Glomerular visceral epithelial cell (primary cell): ENCODE results near the gene FOXF2.

Experiments
- DNase-seq: peaks from one replicate; pipeline ENCODE4 v3.0.0-alpha.2; 2016; ENCODE audit errors: extremely low spot score

The FOXF2 gene

GRCh38 chr6:1390946-1391799 lies 1.8 kb downstream of the FOXF2 start:
- no peak for DNase-seq

- no peak for DNase-seq
Observed at GRCh38 chr6:1391800-1392309, 2.5 kb downstream of the FOXF2 start.

- no peak for DNase-seq
Observed at GRCh38 chr6:1392813-1393640, 3.7 kb downstream of the FOXF2 start.

- DNase-seq, result no peak
Observed at GRCh38 chr6:1393641-1394283, 4.4 kb downstream of the FOXF2 start.

GRCh38 chr6:1394514-1395463 lies 5.4 kb downstream of the FOXF2 start:
- DNase-seq, result no peak

GRCh38 chr6:1395506-1395905 lies 6.1 kb downstream of the FOXF2 start:
- DNase-seq, result no peak

GRCh38 chr6:1395941-1396908 lies 6.8 kb downstream of the FOXF2 start:
- no peak for DNase-seq

- DNase-seq, result peak; percentile 65
Observed at GRCh38 chr6:1396952-1397868, 7.8 kb downstream of the FOXF2 start.

GRCh38 chr6:1399085-1399780 lies 9.9 kb downstream of the FOXF2 start:
- no peak for DNase-seq

- DNase-seq, result no peak
Observed at GRCh38 chr6:1400126-1400850, 10.9 kb downstream of the FOXF2 start.

- DNase-seq, result no peak
Observed at GRCh38 chr6:1402369-1402768, 13.0 kb downstream of the FOXF2 start.

- DNase-seq, result no peak
Observed at GRCh38 chr6:1402868-1403267, 13.5 kb downstream of the FOXF2 start.

GRCh38 chr6:1403851-1404712 lies 14.7 kb downstream of the FOXF2 start:
- no peak for DNase-seq

GRCh38 chr6:1404713-1405098 lies 15.3 kb downstream of the FOXF2 start:
- no peak for DNase-seq

- DNase-seq, result no peak
Observed at GRCh38 chr6:1405221-1405620, 15.8 kb downstream of the FOXF2 start.

GRCh38 chr6:1406306-1407072 lies 17.1 kb downstream of the FOXF2 start:
- DNase-seq, result no peak
